ENCODE data around the gene OXCT1. TPM values are rescaled to one million over a fixed set of nuclear protein-coding genes. Genes with fewer than 3 reads are reported as not detected.

OXCT1 gene
- total and polyA plus RNA-seq, 2 of the 4 experiments (the other 2 are of a cell fraction): 14.2 to 16.3 TPM

DNA sequence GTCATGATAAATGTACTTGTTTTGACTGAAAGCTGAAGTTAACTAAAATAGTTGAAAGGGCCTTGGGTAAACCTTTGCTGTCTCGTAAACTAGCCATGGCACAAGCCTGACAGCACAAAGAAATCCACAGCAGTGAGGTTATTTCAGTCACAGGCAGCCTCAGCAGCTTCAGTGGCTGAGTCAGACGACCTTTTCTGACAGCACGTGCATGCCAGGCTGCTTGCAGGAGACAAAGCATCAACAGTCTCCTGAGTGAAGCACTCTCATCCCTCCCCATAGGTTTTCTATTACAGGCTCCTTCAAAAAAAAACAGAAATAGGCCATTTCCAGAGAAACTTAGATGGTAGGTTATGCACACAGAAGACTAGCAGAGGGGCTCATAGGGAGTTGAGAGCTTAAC is 34.6 kb downstream of the OXCT1 start:
- peak overlapping the region; percentile 64 for H2BK20ac ChIP-seq (ENCODE audit: low read depth, low read length)
- peaks cover 7% of the 10 kb centered on the region for H3K4me1 ChIP-seq (ENCODE audit: control insufficient read depth, insufficient read depth, low read length)
- intact Hi-C loops (cut with micrococcal nuclease) (no loop called here), dilution Hi-C loops (cut with HindIII; ENCODE audit: low sequenced_read_pairs, unreplicated experiment) (no loop called here), in situ Hi-C loops (cut with MboI; ENCODE audit: low sequenced_read_pairs) (loop anchor here (10.0 to 25.0 kb wide), 2 partner anchors 573 to 931 kb away; partner anchors contain the start of gene C7)
- no peaks in the 10 kb centered on the region for H4K20me1 ChIP-seq (ENCODE audit: insufficient read depth, low read length)
- DNase-seq (peak; percentile 92), ATAC-seq (ENCODE audit: low read depth) (peak; percentile 98)
- no peak overlapping the region for H2AK9ac ChIP-seq (replicated peaks; ENCODE audit: low read depth, low read length, poor library complexity)
- H2AFZ ChIP-seq (replicated peaks; ENCODE audit: low read length, poor library complexity): no peak overlapping the region
- BruUV-seq (replicated peaks): no TSS peak
- H3K9me3 ChIP-seq (ENCODE audit: control insufficient read depth, insufficient read depth, low read length): no peaks in the 10 kb centered on the region
- peak overlapping the region; percentile 22; the same call in 1 of the 2 replicates for H3K27ac ChIP-seq (ENCODE audit: insufficient read depth, low read length)
- ChIA-PET POLR2A (ENCODE audit: unreplicated experiment) (no interaction called here), CTCF (interaction anchor here (0.5 to 1.2 kb wide), 3 partner anchors 35 to 128 kb away, joined by 3 to 4 read pairs (median 3); no protein-coding TSS in a partner anchor)
- peaks cover 4 to 7% of the 10 kb centered on the region in 2 experiments; a peak in 2 of 4 replicates for H3K79me1 ChIP-seq (ENCODE audit: low read depth in 1 of 2, low read length in 2 of 2)
- peak overlapping the region in 1 of 2 experiments; percentile 48; a peak in 1 of 4 replicates for H4K8ac ChIP-seq (ENCODE audit: low read depth in 2 of 2, low read length in 2 of 2)
- H2AK5ac ChIP-seq (ENCODE audit: low read depth, low read length): no peak overlapping the region; the same call in 1 of the 2 replicates
- peak overlapping the region; percentile 62 for H3K4ac ChIP-seq (ENCODE audit: low read depth, low read length)
- H3K56ac ChIP-seq (ENCODE audit: extremely low read depth, insufficient read depth, low read length): peak overlapping the region; percentile 13; the same call in 1 of the 2 replicates
- peaks cover 4% of the 10 kb centered on the region for H3K9me1 ChIP-seq (ENCODE audit: insufficient read depth, low read length)
- H3K18ac ChIP-seq (ENCODE audit: low read depth, low read length): peak overlapping the region; percentile 22; the same call in 1 of the 2 replicates
- peaks cover 4% of the 10 kb centered on the region for H3K36me3 ChIP-seq (ENCODE audit: control insufficient read depth, insufficient read depth, low read length)
- H3K14ac ChIP-seq (replicated peaks; ENCODE audit: low read depth, low read length): peak overlapping the region; percentile 8; the same call in 1 of the 2 replicates
- no peaks in the 10 kb centered on the region for H3K27me3 ChIP-seq (ENCODE audit: control insufficient read depth, insufficient read depth, low read length)
- peak overlapping the region; percentile 35; the same call in 1 of the 3 replicates for H2BK15ac ChIP-seq (ENCODE audit: low read depth, low read length)
- H3K4me3 ChIP-seq (ENCODE audit: insufficient read depth, low read depth, low read length): no peak overlapping the region
- H3K9ac ChIP-seq (ENCODE audit: low read depth, low read length): no peak overlapping the region
- peak overlapping the region; percentile 42 for H2BK120ac ChIP-seq (ENCODE audit: low read depth, low read length)
- H4K5ac ChIP-seq (ENCODE audit: low read depth, low read length): no peak overlapping the region
- 0 out of 2 replicates have a peak overlapping the region, but pooled peaks have one; percentile 30 for H3K23ac ChIP-seq (ENCODE audit: low read depth, low read length)
- no peak overlapping the region for H4K91ac ChIP-seq (ENCODE audit: insufficient read depth, low read depth, low read length)
- peak overlapping the region; percentile 43 for H2BK5ac ChIP-seq (ENCODE audit: low read depth, low read length, poor library complexity, severe bottlenecking)
- no peak overlapping the region; the same call in 1 of the 2 replicates for H3K4me2 ChIP-seq (ENCODE audit: low read depth, low read length)
- WGBS, 2 experiments (ENCODE audit: extremely low coverage in 2 of 2, insufficient read length in 1 of 2): no CpG with 5 or more reads among the region's 3 CpGs
- TF ChIP-seq, protein P1, sequence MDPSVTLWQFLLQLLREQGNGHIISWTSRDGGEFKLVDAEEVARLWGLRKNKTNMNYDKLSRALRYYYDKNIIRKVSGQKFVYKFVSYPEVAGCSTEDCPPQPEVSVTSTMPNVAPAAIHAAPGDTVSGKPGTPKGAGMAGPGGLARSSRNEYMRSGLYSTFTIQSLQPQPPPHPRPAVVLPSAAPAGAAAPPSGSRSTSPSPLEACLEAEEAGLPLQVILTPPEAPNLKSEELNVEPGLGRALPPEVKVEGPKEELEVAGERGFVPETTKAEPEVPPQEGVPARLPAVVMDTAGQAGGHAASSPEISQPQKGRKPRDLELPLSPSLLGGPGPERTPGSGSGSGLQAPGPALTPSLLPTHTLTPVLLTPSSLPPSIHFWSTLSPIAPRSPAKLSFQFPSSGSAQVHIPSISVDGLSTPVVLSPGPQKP (IDR thresholded peaks at IDR 0.05; ENCODE audit: borderline replicate concordance, low read depth, low read length): no peak
- TF ChIP-seq RAD21 (IDR thresholded peaks at IDR 0.05; ENCODE audit: low read length) (peak; percentile 28; the same call in 1 of the 2 replicates), NFE2L2 (IDR thresholded peaks at IDR 0.05; ENCODE audit: low read depth, low read length) (no peak), POLR2A (IDR thresholded peaks at IDR 0.05; ENCODE audit: low read depth, low read length) (no peak), RFX5 (IDR thresholded peaks at IDR 0.05; ENCODE audit: low read depth, low read length) (no peak), FOS (IDR thresholded peaks at IDR 0.05; ENCODE audit: low read depth, low read length) (peak; percentile 72), CHD1 (IDR thresholded peaks at IDR 0.05; ENCODE audit: low read depth, low read length) (no peak), BHLHE40 (IDR thresholded peaks at IDR 0.05; ENCODE audit: low read depth, low read length) (peak; percentile 100), CEBPB (IDR thresholded peaks at IDR 0.05; ENCODE audit: low read depth, low read length) (peak; percentile 2; the same call in 1 of the 2 replicates), RCOR1 (IDR thresholded peaks at IDR 0.05; ENCODE audit: insufficient replicate concordance, low read length) (no peak), MXI1 (IDR thresholded peaks at IDR 0.05; ENCODE audit: borderline replicate concordance, low read depth, low read length) (peak; percentile 83), MAZ (IDR thresholded peaks at IDR 0.05; ENCODE audit: borderline replicate concordance, low read depth, low read length) (no peak), MAFK (IDR thresholded peaks at IDR 0.05; ENCODE audit: low read depth, low read length) (peak; percentile 35; the same call in 1 of the 2 replicates)
- TF ChIP-seq, protein P2, sequence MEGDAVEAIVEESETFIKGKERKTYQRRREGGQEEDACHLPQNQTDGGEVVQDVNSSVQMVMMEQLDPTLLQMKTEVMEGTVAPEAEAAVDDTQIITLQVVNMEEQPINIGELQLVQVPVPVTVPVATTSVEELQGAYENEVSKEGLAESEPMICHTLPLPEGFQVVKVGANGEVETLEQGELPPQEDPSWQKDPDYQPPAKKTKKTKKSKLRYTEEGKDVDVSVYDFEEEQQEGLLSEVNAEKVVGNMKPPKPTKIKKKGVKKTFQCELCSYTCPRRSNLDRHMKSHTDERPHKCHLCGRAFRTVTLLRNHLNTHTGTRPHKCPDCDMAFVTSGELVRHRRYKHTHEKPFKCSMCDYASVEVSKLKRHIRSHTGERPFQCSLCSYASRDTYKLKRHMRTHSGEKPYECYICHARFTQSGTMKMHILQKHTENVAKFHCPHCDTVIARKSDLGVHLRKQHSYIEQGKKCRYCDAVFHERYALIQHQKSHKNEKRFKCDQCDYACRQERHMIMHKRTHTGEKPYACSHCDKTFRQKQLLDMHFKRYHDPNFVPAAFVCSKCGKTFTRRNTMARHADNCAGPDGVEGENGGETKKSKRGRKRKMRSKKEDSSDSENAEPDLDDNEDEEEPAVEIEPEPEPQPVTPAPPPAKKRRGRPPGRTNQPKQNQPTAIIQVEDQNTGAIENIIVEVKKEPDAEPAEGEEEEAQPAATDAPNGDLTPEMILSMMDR (conservative IDR thresholded peaks at IDR 0.05; ENCODE audit: low read depth, low read length): no peak
- TF ChIP-seq, protein P3, sequence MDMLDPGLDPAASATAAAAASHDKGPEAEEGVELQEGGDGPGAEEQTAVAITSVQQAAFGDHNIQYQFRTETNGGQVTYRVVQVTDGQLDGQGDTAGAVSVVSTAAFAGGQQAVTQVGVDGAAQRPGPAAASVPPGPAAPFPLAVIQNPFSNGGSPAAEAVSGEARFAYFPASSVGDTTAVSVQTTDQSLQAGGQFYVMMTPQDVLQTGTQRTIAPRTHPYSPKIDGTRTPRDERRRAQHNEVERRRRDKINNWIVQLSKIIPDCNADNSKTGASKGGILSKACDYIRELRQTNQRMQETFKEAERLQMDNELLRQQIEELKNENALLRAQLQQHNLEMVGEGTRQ (IDR thresholded peaks at IDR 0.05; ENCODE audit: low read depth, low read length): no peak; the same call in 1 of the 2 replicates
